WTC11 (cell line): Measurements from ENCODE around the gene ZNF467. TPM values are rescaled to one million over a fixed set of nuclear protein-coding genes. Genes with fewer than 3 reads are reported as not detected.

Source experiments
- AR ChIP-seq: fragments of 250-450 bp; sonication (Bioruptor Pico); IDR thresholded peaks from 2 replicates; pipeline ENCODE4 v1.9.0; 2021; ENCODE audit warnings: mild to moderate bottlenecking
- ATF1 ChIP-seq: sonication (generic); formaldehyde crosslinking; IDR thresholded peaks from 2 replicates; pipeline ENCODE4 v1.8.1; 2023; ENCODE audit warnings: mild to moderate bottlenecking, moderate library complexity, missing genetic modification reagents
- CREM ChIP-seq: sonication (generic); formaldehyde crosslinking; IDR thresholded peaks from 2 replicates; pipeline ENCODE4 v1.8.1; 2022; ENCODE audit warnings: mild to moderate bottlenecking, missing genetic modification reagents, moderate library complexity
- CTCF ChIP-seq: fragments of 200-600 bp; IDR thresholded peaks from 2 replicates; pipeline ENCODE4 v1.8.0; 2022; ENCODE audit warnings: antibody characterized with exemption
- ESRRA ChIP-seq: sonication (generic); formaldehyde crosslinking; IDR thresholded peaks from 2 replicates; pipeline ENCODE4 v1.8.1; 2022; ENCODE audit warnings: mild to moderate bottlenecking, missing genetic modification reagents, borderline replicate concordance
- FOXJ3 ChIP-seq: sonication (generic); formaldehyde crosslinking; IDR thresholded peaks from 2 replicates; pipeline ENCODE4 v1.9.0; 2021; ENCODE audit warnings: missing genetic modification reagents, mild to moderate bottlenecking, borderline replicate concordance
- FOXP1 ChIP-seq: sonication (generic); formaldehyde crosslinking; IDR thresholded peaks from 2 replicates; pipeline ENCODE4 v1.8.0; 2022; ENCODE audit warnings: missing genetic modification reagents, mild to moderate bottlenecking, moderate library complexity, borderline replicate concordance
- HMGA2 ChIP-seq: fragments of 250-450 bp; sonication (Bioruptor Pico); IDR thresholded peaks from 2 replicates; pipeline ENCODE4 v1.4.0; 2021; ENCODE audit warnings: mild to moderate bottlenecking, moderate library complexity
- HMGXB4 ChIP-seq: sonication (generic); formaldehyde crosslinking; IDR thresholded peaks from 2 replicates; pipeline ENCODE4 v1.8.1; 2023; ENCODE audit warnings: mild to moderate bottlenecking, moderate library complexity, missing genetic modification reagents
- IRF1 ChIP-seq: sonication (generic); formaldehyde crosslinking; IDR thresholded peaks from 2 replicates; pipeline ENCODE4 v1.8.0; 2023; ENCODE audit warnings: missing genetic modification reagents
- JUN ChIP-seq: sonication (generic); formaldehyde crosslinking; IDR thresholded peaks from 2 replicates; pipeline ENCODE4 v1.8.0; 2023; ENCODE audit warnings: mild to moderate bottlenecking, missing genetic modification reagents
- NR3C1 ChIP-seq: sonication (generic); formaldehyde crosslinking; conservative IDR thresholded peaks from 2 replicates; pipeline ENCODE4 v1.8.1; 2023; ENCODE audit warnings: low read depth, mild to moderate bottlenecking, missing genetic modification reagents
- OVOL2 ChIP-seq: fragments of 250-450 bp; sonication (Bioruptor Pico); IDR thresholded peaks from 2 replicates; pipeline ENCODE4 v1.9.0; 2021; ENCODE audit warnings: mild to moderate bottlenecking, borderline replicate concordance
- PRRX2 ChIP-seq: fragments of 250-450 bp; sonication (Bioruptor Pico); IDR thresholded peaks from 2 replicates; pipeline ENCODE4 v1.8.0; 2021; ENCODE audit warnings: mild to moderate bottlenecking
- RORB ChIP-seq: fragments of 250-450 bp; sonication (Bioruptor Pico); IDR thresholded peaks from 2 replicates; pipeline ENCODE4 v1.9.0; 2021; ENCODE audit warnings: mild to moderate bottlenecking
- SOX15 ChIP-seq: fragments of 250-450 bp; sonication (Bioruptor Pico); IDR thresholded peaks from 2 replicates; pipeline ENCODE4 v1.9.0; 2021; ENCODE audit warnings: mild to moderate bottlenecking
- TP53 ChIP-seq: sonication (generic); formaldehyde crosslinking; IDR thresholded peaks from 2 replicates; pipeline ENCODE4 v1.8.1; 2023; ENCODE audit warnings: mild to moderate bottlenecking, missing genetic modification reagents
- USF1 ChIP-seq: sonication (generic); formaldehyde crosslinking; IDR thresholded peaks from 2 replicates; pipeline ENCODE4 v1.8.0; 2022; ENCODE audit warnings: mild to moderate bottlenecking, missing genetic modification reagents
- ZNF121 ChIP-seq: sonication (generic); formaldehyde crosslinking; IDR thresholded peaks from 2 replicates; pipeline ENCODE4 v1.8.0; 2023; ENCODE audit warnings: missing genetic modification reagents
- ZNF219 ChIP-seq: sonication (generic); formaldehyde crosslinking; IDR thresholded peaks from 2 replicates; pipeline ENCODE4 v1.8.0; 2023; ENCODE audit warnings: missing genetic modification reagents, mild to moderate bottlenecking, borderline replicate concordance
- ZNF263 ChIP-seq: sonication (generic); formaldehyde crosslinking; IDR thresholded peaks from 2 replicates; pipeline ENCODE4 v1.8.1; 2022; ENCODE audit warnings: low read depth, mild to moderate bottlenecking, moderate library complexity, missing genetic modification reagents
- ZNF317 ChIP-seq: sonication (generic); formaldehyde crosslinking; IDR thresholded peaks from 2 replicates; pipeline ENCODE4 v1.8.1; 2023; ENCODE audit warnings: low read depth, mild to moderate bottlenecking, moderate library complexity, missing genetic modification reagents, borderline replicate concordance
- total RNA-seq: library from RNA; stranded (reverse); gene quantifications from 3 replicates; pipeline ENCODE4 v1.2.3, GENCODE V29; 2021
- TF ChIP-seq, protein P1 (sequence below): fragments of 250-450 bp; sonication (Bioruptor Pico); IDR thresholded peaks from 2 replicates; pipeline ENCODE4 v1.9.0; 2021; ENCODE audit warnings: mild to moderate bottlenecking
- TF ChIP-seq, protein P2 (sequence below): sonication (generic); formaldehyde crosslinking; IDR thresholded peaks from 2 replicates; pipeline ENCODE4 v1.8.0; 2023; ENCODE audit warnings: missing genetic modification reagents, mild to moderate bottlenecking, borderline replicate concordance
- TF ChIP-seq, protein P3 (sequence below): fragments of 250-450 bp; sonication (Bioruptor Pico); IDR thresholded peaks from 2 replicates; pipeline ENCODE4 v1.9.0; 2021; ENCODE audit warnings: moderate library complexity, mild to moderate bottlenecking, inconsistent platforms, borderline replicate concordance
- TF ChIP-seq, protein P4 (sequence below): sonication (generic); formaldehyde crosslinking; IDR thresholded peaks from 2 replicates; pipeline ENCODE4 v1.8.0; 2022; ENCODE audit warnings: mild to moderate bottlenecking, missing genetic modification reagents

Gene ZNF467
- total RNA-seq, 1 experiment from 2014 or later = 0.70 TPM

- no peak for TF ChIP-seq AR (CRISPR knock-in tag)
- TF ChIP-seq NR3C1 (CRISPR knock-in tag) = no peak
- 0 out of 2 replicates have a peak, but pooled peaks have one; percentile 25 for TF ChIP-seq ZNF263 (CRISPR knock-in tag)
- TF ChIP-seq, protein P1, sequence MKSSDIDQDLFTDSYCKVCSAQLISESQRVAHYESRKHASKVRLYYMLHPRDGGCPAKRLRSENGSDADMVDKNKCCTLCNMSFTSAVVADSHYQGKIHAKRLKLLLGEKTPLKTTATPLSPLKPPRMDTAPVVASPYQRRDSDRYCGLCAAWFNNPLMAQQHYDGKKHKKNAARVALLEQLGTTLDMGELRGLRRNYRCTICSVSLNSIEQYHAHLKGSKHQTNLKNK (CRISPR knock-in tag) = no peak
- TF ChIP-seq ZNF317 (CRISPR knock-in tag) = no peak
- TF ChIP-seq, protein P2, sequence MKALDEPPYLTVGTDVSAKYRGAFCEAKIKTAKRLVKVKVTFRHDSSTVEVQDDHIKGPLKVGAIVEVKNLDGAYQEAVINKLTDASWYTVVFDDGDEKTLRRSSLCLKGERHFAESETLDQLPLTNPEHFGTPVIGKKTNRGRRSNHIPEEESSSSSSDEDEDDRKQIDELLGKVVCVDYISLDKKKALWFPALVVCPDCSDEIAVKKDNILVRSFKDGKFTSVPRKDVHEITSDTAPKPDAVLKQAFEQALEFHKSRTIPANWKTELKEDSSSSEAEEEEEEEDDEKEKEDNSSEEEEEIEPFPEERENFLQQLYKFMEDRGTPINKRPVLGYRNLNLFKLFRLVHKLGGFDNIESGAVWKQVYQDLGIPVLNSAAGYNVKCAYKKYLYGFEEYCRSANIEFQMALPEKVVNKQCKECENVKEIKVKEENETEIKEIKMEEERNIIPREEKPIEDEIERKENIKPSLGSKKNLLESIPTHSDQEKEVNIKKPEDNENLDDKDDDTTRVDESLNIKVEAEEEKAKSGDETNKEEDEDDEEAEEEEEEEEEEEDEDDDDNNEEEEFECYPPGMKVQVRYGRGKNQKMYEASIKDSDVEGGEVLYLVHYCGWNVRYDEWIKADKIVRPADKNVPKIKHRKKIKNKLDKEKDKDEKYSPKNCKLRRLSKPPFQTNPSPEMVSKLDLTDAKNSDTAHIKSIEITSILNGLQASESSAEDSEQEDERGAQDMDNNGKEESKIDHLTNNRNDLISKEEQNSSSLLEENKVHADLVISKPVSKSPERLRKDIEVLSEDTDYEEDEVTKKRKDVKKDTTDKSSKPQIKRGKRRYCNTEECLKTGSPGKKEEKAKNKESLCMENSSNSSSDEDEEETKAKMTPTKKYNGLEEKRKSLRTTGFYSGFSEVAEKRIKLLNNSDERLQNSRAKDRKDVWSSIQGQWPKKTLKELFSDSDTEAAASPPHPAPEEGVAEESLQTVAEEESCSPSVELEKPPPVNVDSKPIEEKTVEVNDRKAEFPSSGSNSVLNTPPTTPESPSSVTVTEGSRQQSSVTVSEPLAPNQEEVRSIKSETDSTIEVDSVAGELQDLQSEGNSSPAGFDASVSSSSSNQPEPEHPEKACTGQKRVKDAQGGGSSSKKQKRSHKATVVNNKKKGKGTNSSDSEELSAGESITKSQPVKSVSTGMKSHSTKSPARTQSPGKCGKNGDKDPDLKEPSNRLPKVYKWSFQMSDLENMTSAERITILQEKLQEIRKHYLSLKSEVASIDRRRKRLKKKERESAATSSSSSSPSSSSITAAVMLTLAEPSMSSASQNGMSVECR (CRISPR knock-in tag) = no peak
- TF ChIP-seq ZNF121 (CRISPR knock-in tag) = peak; percentile 45; the same call in 1 of the 2 replicates
- peak; percentile 95 for TF ChIP-seq FOXP1 (CRISPR knock-in tag)
- TF ChIP-seq ZNF219 (CRISPR knock-in tag) = no peak
- no peak for TF ChIP-seq OVOL2 (CRISPR knock-in tag)
- no peak for TF ChIP-seq TP53
- no peak for TF ChIP-seq ATF1 (CRISPR knock-in tag)
- TF ChIP-seq HMGXB4 = peak; percentile 66; the same call in 1 of the 2 replicates
- TF ChIP-seq PRRX2 = no peak
- TF ChIP-seq, protein P3, sequence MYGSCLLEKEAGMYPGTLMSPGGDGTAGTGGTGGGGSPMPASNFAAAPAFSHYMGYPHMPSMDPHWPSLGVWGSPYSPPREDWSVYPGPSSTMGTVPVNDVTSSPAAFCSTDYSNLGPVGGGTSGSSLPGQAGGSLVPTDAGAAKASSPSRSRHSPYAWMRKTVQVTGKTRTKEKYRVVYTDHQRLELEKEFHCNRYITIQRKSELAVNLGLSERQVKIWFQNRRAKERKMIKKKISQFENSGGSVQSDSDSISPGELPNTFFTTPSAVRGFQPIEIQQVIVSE = no peak
- no peak for TF ChIP-seq RORB (CRISPR knock-in tag)
- TF ChIP-seq USF1 (CRISPR knock-in tag) = no peak
- TF ChIP-seq CTCF = peak; percentile 60
- no peak for TF ChIP-seq JUN (CRISPR knock-in tag)
- TF ChIP-seq CREM (CRISPR knock-in tag) = no peak
- TF ChIP-seq SOX15 (CRISPR knock-in tag) = no peak
- TF ChIP-seq FOXJ3 = no peak
- TF ChIP-seq ESRRA (CRISPR knock-in tag) = peak; percentile 50; the same call in 1 of the 2 replicates
- no peak for TF ChIP-seq HMGA2 (CRISPR knock-in tag)
- TF ChIP-seq, protein P4, sequence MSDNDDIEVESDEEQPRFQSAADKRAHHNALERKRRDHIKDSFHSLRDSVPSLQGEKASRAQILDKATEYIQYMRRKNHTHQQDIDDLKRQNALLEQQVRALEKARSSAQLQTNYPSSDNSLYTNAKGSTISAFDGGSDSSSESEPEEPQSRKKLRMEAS = no peak; the same call in 1 of the 2 replicates
- no peak for TF ChIP-seq IRF1 (CRISPR knock-in tag)
Measured at GRCh38 chr7:149790146-149790548, 16.8 kb upstream of the ZNF467 start (continued).
